Lower leg skin (tissue), 4 donors: ENCODE data around the gene FHIP2A. TPM values are rescaled to one million over a fixed set of nuclear protein-coding genes. Genes with fewer than 3 reads are reported as not detected.
"Not testable (repeated sequence)": the region's sequence is repeated elsewhere in the genome, so short reads cannot be mapped to it uniquely, and the experiment has no call there.

Experiments used
- DNase-seq, 2 donors: peaks; one replicate each; pipeline ENCODE4 v3.0.0-alpha.2; 2019; ENCODE audit warnings: low spot score in 2 of 2
- H3K4me3 ChIP-seq: fragments of 200-600 bp; sonication (generic); 2 replicates; pipeline ENCODE4 v1.5.1; 2017; ENCODE audit warnings: mild to moderate bottlenecking, low read depth; ENCODE audit not compliant: poor library complexity, severe bottlenecking
- CTCF ChIP-seq, 3 donors: fragments of 450-650 bp; IDR thresholded peaks; one replicate each; pipeline ENCODE4 v1.5.1; 2016; ENCODE audit warnings: antibody characterized with exemption in 3 of 3, mild to moderate bottlenecking in 3 of 3, moderate library complexity in 2 of 3
- POLR2A ChIP-seq, 2 donors: fragments of 450-650 bp; IDR thresholded peaks; one replicate each; pipeline ENCODE4 v1.6.1; 2016 to 2017; ENCODE audit warnings: antibody characterized with exemption in 2 of 2, mild to moderate bottlenecking in 1 of 2, moderate library complexity in 1 of 2
- WGBS, 2 donors: methylation state at CpG; one replicate each; pipeline ENCODE4 v1.1.5; 2018; 5-methylcytosine and 5-hydroxymethylcytosine counted together
- intact Hi-C: fragments of 100-400 bp; cut with DNase I; formaldehyde crosslinking; loops from one replicate; pipeline ENCODE4 v1.15.0; 2023; ENCODE audit warnings: low total_unique reads
- total RNA-seq, 4 donors: library from RNA; depleted of rRNA; stranded (reverse); fragments of >200 nt; gene quantifications; one replicate each; pipeline ENCODE4 v1.1.0, GENCODE V29; 2016

Gene FHIP2A
- total RNA-seq, 4 donors from 2014 or later = 11.1 to 40.6 (median 18.0) TPM

GRCh38 chr10:114831186-114831867, 9.7 kb downstream of the FHIP2A start:
- 83 to 88% methylated on average over 6 of the region's 6 CpGs for WGBS, 2 donors
- H3K4me3 ChIP-seq = no peak overlapping the region
- intact Hi-C loops = no loop called here
- TF ChIP-seq POLR2A (IDR thresholded peaks at IDR 0.05) = no peak
- TF ChIP-seq CTCF (IDR thresholded peaks at IDR 0.05) = no peak
- no peak for DNase-seq

DNA sequence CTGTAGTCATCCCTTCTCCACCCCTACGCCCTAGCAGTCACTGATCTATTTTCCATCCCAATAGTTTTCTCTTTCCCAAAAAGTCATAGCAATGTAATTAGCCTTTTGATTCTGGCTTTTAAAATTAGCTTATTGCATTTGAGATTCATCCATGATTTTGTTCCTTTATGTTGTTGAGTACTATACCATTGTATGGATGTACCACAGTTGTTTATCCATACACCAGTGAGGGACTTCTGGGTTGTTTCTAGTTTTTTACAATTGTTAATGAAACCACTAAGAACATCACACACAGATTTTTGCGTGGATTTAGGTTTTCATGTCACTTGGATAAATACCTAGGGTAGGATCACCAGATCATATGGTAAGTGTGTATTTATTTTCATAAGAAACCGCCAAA, 16.1 kb downstream of the FHIP2A start:
- intact Hi-C loops = no loop called here
- 95 to 99% methylated on average over 3 of the region's 3 CpGs for WGBS, 2 donors
- no peak overlapping the region for H3K4me3 ChIP-seq
- TF ChIP-seq CTCF (IDR thresholded peaks at IDR 0.05) = no peak
- no peak for TF ChIP-seq POLR2A (IDR thresholded peaks at IDR 0.05)
- no peak for DNase-seq

DNA sequence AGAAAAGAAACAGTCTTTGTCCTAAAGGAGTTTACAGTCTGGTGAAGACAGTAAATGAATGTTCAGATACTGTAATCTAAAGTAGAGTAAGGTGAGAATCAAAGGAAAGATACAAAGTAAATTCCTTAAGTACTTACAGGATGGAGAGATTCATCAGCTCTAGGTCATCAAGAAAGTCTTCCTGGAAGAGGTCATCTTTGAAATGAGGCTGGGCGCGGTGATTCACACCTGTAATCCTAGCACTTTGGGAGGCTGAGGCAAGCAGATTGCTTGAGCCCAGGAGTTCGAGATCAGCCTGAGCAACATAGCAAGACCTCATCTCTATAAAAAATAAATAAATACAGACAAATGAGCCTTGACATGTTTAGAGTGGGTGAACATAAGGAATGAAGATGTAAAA, 18.3 kb downstream of the FHIP2A start:
- TF ChIP-seq POLR2A (IDR thresholded peaks at IDR 0.05) (no peak), CTCF (IDR thresholded peaks at IDR 0.05) (no peak)
- WGBS, 2 donors = 88 to 94% methylated on average over 3 of the region's 3 CpGs
- DNase-seq = no peak
- H3K4me3 ChIP-seq = no peak overlapping the region
- intact Hi-C loops = no loop called here

DNA sequence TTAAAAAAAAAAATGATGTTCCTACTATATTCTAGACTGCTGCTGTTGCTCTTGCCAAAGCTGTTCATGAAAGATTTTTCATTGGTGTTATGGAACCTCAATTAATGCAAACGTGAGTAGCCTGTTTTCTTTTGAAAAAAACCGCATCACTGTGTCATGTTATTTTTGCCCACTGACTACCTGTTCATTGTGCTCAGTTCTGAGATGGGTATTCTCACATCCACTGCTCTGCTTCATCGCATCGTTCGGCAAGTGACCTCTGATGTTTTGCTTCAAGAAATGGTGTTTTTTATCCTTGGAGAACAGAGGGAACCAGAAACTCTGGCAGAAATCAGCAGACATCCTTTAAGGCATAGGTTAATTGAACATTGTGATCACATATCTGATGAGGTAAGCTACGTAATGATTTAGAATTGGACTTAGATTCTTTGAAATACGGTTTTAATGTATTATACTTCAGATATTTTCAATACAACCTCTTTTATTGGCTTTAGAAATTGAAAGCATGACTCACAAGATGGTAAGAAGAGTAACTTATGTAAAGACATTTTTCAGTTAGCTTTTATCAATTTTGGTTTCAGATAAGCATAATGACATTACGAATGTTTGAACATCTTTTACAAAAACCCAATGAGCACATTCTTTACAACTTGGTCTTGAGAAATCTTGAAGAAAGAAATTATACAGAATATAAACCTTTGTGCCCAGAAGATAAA, 24.6 kb downstream of the FHIP2A start:
- 89 to 95% methylated on average over 8 of the region's 8 CpGs for WGBS, 2 donors
- no peak overlapping the region for H3K4me3 ChIP-seq
- no peak for TF ChIP-seq POLR2A (IDR thresholded peaks at IDR 0.05)
- TF ChIP-seq CTCF (IDR thresholded peaks at IDR 0.05) = no peak
- intact Hi-C loops = no loop called here
- no peak for DNase-seq

GRCh38 chr10:114847517-114847916, 25.9 kb downstream of the FHIP2A start:
- H3K4me3 ChIP-seq, DNase-seq, intact Hi-C loops: not testable (repeated sequence)
- 92 to 94% methylated on average over 10 of the region's 10 CpGs for WGBS, 2 donors

GRCh38 chr10:114849674-114850073, 28.1 kb downstream of the FHIP2A start:
- intact Hi-C loops = no loop called here
- 87 to 95% methylated on average over 4 of the region's 4 CpGs for WGBS, 2 donors
- no peak for DNase-seq
- H3K4me3 ChIP-seq = no peak overlapping the region
- TF ChIP-seq CTCF (IDR thresholded peaks at IDR 0.05) (no peak), POLR2A (IDR thresholded peaks at IDR 0.05) (no peak)
